ENCODE measurements around the gene GARS1.

GARS1 gene

GRCh38 chr7:30649717-30650420 is 55.2 kb downstream of the GARS1 start:
- no peak for TF ChIP-seq GABPA (IDR thresholded peaks at IDR 0.05; ENCODE audit: low read depth)
- TF ChIP-seq, protein P1, sequence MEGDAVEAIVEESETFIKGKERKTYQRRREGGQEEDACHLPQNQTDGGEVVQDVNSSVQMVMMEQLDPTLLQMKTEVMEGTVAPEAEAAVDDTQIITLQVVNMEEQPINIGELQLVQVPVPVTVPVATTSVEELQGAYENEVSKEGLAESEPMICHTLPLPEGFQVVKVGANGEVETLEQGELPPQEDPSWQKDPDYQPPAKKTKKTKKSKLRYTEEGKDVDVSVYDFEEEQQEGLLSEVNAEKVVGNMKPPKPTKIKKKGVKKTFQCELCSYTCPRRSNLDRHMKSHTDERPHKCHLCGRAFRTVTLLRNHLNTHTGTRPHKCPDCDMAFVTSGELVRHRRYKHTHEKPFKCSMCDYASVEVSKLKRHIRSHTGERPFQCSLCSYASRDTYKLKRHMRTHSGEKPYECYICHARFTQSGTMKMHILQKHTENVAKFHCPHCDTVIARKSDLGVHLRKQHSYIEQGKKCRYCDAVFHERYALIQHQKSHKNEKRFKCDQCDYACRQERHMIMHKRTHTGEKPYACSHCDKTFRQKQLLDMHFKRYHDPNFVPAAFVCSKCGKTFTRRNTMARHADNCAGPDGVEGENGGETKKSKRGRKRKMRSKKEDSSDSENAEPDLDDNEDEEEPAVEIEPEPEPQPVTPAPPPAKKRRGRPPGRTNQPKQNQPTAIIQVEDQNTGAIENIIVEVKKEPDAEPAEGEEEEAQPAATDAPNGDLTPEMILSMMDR (IDR thresholded peaks at IDR 0.05; ENCODE audit: insufficient read depth, low read length) = no peak
- TF ChIP-seq, protein P2, sequence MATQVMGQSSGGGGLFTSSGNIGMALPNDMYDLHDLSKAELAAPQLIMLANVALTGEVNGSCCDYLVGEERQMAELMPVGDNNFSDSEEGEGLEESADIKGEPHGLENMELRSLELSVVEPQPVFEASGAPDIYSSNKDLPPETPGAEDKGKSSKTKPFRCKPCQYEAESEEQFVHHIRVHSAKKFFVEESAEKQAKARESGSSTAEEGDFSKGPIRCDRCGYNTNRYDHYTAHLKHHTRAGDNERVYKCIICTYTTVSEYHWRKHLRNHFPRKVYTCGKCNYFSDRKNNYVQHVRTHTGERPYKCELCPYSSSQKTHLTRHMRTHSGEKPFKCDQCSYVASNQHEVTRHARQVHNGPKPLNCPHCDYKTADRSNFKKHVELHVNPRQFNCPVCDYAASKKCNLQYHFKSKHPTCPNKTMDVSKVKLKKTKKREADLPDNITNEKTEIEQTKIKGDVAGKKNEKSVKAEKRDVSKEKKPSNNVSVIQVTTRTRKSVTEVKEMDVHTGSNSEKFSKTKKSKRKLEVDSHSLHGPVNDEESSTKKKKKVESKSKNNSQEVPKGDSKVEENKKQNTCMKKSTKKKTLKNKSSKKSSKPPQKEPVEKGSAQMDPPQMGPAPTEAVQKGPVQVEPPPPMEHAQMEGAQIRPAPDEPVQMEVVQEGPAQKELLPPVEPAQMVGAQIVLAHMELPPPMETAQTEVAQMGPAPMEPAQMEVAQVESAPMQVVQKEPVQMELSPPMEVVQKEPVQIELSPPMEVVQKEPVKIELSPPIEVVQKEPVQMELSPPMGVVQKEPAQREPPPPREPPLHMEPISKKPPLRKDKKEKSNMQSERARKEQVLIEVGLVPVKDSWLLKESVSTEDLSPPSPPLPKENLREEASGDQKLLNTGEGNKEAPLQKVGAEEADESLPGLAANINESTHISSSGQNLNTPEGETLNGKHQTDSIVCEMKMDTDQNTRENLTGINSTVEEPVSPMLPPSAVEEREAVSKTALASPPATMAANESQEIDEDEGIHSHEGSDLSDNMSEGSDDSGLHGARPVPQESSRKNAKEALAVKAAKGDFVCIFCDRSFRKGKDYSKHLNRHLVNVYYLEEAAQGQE (IDR thresholded peaks at IDR 0.05; ENCODE audit: insufficient replicate concordance, low read depth) = no peak
- TF ChIP-seq POLR2AphosphoS5 (IDR thresholded peaks at IDR 0.05; ENCODE audit: low read depth) = no peak

GRCh38 chr7:30650421-30650808 is 55.7 kb downstream of the GARS1 start:
- Histone ChIP-seq H3K27me3 (ENCODE audit: insufficient read depth, poor library complexity, severe bottlenecking) (no peaks in the 10 kb centered on the region), H3K27ac (replicated peaks) (no peak overlapping the region), H3K4me3 (replicated peaks; ENCODE audit: insufficient read depth, low read length) (no peak overlapping the region)
- no peak for DNase-seq (ENCODE audit: low read depth in 1 of 2, low spot score in 1 of 2)
- TF ChIP-seq POLR2AphosphoS5 (IDR thresholded peaks at IDR 0.05; ENCODE audit: low read depth) (no peak), GABPA (IDR thresholded peaks at IDR 0.05; ENCODE audit: low read depth) (no peak), SPI1 (IDR thresholded peaks at IDR 0.05; ENCODE audit: borderline replicate concordance, low read depth) (no peak)
- TF ChIP-seq, protein P2 (IDR thresholded peaks at IDR 0.05; ENCODE audit: insufficient replicate concordance, low read depth) = no peak
- TF ChIP-seq, protein P1 (IDR thresholded peaks at IDR 0.05; ENCODE audit: insufficient read depth, low read length) = no peak

More at GRCh38 chr7:30649717-30650420, 55.2 kb downstream of the GARS1 start:
- H3K4me3 ChIP-seq (replicated peaks; ENCODE audit: insufficient read depth, low read length) = no peak overlapping the region
- DNase-seq (ENCODE audit: low read depth in 1 of 2, low spot score in 1 of 2) = no peak
- H3K27me3 ChIP-seq (ENCODE audit: insufficient read depth, poor library complexity, severe bottlenecking) = no peaks in the 10 kb centered on the region
- no peak overlapping the region for H3K27ac ChIP-seq (replicated peaks)

GRCh38 chr7:30652132-30652531 is 57.5 kb downstream of the GARS1 start:
- no peak for DNase-seq (ENCODE audit: low read depth in 1 of 2, low spot score in 1 of 2)
- Histone ChIP-seq H3K27me3 (ENCODE audit: insufficient read depth, poor library complexity, severe bottlenecking) (no peaks in the 10 kb centered on the region), H3K27ac (replicated peaks) (no peak overlapping the region), H3K4me3 (replicated peaks; ENCODE audit: insufficient read depth, low read length) (no peak overlapping the region)
- TF ChIP-seq SPI1 (IDR thresholded peaks at IDR 0.05; ENCODE audit: borderline replicate concordance, low read depth) (no peak), POLR2AphosphoS5 (IDR thresholded peaks at IDR 0.05; ENCODE audit: low read depth) (no peak), GABPA (IDR thresholded peaks at IDR 0.05; ENCODE audit: low read depth) (no peak)
- TF ChIP-seq, protein P1 (IDR thresholded peaks at IDR 0.05; ENCODE audit: insufficient read depth, low read length) = no peak
- TF ChIP-seq, protein P2 (IDR thresholded peaks at IDR 0.05; ENCODE audit: insufficient replicate concordance, low read depth) = no peak

Data from HL-60 (cell line).